NOMO-1 treated with dmso at 0.1 percent for 144 hours (cell line): ENCODE results near the gene FAM81A.
"Not testable (repeated sequence)": the region's sequence is repeated elsewhere in the genome, so short reads cannot be mapped to it uniquely, and the experiment has no call there.

Source experiments
- DNase-seq: peaks from one replicate; lab custom pipeline; 2025; ENCODE audit not compliant: unreplicated experiment; lab: John Stamatoyannopoulos, UW

FAM81A gene

DNA sequence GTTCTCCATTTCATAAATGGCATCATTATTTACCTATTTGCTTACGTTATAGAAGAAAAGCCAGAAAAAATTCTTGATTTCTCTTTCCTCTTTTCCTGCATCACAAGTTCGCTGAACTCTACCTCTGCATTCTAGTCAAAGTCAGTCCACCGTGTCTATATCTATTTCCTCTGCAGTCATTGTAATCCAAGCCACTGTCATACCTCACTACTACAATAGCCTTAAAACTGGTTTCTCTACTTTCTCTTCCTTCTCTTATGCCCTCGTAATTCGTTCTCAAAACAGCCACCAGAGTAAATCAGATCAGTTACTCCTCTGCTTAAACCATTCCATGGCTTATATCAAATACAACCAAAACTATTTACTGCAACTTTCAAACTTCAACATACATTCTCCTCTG is 13.4 kb upstream of the FAM81A start:
- DNase-seq, result no peak

DNA sequence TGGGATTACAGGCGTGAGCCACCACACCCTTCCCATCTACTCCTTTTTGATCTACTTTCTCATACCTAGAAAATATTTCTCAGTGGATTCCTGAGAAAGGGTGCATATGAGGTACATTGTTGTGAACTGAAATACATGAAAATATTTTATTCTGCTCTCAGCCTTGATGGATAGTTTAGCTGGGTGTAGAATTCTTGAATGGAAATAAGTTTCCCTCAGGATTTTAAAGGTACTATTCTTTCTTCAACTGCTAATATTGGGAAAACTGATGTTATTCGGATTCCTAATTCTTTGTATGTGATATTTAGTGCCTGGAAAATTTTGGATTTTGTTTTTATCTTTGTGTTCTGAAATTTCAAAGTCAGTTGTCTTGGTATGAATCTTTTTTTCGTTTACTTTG is 9.1 kb upstream of the FAM81A start:
- not testable (repeated sequence) for DNase-seq

DNA sequence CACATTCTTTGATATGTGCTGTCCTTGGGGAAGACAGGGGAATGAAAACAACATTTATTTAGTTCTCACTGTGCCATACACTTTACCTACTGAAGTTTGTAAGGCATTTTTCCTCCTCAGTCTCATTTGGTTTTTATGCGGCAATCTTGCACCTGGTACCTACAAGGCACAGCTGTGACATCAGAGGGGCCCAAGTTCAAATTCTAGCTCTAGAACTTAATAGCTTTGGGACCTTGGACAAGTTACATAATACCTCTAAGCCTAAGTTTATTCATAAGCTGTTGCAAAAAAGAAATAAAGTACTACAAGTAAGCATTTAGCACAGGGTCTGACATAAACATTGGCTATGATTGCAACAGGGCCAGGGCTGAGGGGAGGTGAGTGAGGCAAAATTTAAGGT is 5.6 kb upstream of the FAM81A start:
- DNase-seq, result no peak

DNA sequence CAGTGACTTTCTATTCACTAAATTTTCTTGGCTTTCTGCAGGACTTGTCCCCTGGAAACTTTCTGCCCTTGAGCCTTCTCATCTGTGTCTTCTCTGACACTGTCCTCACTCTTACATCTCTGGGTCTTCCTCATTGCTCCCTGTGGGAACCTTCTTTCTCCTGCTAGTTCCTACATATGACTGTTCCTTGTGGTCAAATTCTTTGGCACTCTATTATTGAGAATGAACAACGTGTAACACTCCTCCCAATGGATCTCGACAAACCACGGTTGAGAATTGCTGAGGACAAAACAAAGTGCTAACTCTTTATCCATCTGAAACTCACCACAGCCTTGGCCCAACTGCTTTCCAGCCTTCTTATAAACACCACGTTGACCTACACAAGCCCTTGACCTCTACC is 3.5 kb upstream of the FAM81A start:
- no peak for DNase-seq

DNA sequence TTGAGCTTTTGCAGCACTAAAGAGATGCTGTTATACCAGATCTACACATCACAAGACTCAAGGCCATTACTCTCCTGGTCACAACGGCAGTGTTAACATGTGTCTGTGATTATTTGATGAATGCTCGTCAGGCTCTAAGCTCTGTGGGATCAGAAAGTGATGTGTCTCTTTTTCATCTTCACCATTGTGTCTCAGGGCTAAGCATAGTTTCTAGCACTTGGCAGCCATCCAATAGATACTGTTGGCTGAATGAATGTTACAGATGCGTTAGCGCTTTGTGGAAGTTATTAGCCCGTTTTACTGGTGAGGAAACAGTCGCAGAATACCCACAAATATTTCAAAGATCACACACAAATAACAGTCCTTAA is 1.2 kb upstream of the FAM81A start:
- DNase-seq, result no peak

DNA sequence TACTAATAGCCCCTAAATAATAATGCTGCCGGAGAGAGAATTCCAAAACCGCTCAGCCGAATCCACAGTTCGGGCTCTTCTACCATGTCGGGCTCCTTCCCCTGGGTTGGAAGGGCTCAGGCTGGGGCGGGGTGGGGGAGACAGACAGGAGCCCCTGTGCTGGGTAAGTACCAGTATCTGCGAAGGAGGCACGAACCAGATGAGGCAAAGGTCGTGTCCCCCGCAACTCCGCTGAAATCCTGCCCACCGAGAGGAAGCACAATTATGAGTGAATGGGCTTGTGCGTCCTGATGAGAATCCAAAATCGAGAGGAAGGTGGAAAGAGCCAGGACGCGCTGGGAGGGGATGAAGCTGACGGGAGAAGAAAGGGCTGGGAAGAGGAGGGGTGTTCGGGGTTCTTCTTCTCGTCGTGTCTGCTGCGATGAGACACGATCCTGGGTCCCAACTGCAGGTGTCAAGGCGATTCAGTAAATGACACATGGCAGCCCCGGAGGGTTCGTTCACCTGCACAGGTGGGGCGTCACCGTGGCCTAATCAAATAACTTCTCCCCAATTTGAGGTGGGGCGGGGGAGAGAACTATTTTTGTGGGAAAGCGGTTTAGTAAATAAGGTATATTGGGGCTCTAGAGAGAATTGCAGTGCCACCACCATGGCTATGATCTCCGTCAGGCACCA is 707 bp upstream of the FAM81A start:
- DNase-seq, result no peak

DNA sequence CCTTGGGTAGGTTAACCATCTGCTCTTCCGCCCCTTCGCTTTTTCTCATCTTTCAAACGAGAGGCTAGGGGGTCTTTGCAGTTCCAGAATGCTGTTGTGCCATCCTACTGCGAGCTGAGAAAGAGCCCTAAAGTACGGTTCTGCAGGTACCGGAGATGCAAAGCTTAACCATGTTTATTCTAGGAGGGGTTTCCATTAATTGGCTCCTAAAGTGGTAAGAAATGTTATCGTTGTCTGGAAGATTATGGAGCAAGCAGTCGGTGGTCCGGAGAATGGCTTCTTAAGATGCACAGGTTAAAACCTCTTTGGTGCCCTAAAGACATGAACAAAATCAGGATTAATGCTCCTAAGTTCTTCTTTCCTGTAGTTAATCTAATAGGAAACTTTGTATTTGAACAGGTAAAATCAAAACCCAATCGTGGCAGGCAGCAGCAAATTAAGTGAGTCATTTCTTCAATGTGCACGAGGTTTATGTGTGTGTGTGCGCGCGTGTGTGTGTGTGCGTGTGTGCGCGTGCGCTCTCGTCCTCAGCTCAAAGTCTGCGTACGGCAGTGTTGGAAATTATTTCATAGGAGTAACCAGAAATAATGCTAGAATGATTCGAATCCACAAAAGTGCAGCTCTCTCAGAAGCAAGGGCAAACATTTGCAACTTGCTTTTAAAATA is 772 bp downstream of the FAM81A start:
- DNase-seq, result no peak

DNA sequence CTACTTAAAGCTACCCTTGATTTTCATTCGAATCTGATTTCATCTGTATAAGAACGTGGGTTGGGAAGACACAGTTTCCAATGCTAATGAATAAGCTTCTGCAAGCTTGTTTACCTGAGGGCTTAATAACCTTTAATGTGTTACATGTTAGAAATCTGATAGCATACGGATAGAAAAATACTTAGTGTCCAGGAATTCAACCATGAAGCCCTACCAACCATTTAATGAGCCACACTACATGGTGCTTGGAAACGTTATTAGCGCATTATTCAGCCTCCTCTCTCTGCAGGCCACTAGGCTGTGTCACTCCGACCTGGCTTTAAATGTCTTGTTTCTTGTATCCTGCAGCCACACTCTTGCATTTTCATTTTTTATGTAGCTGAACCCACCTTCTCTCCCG is 1.6 kb downstream of the FAM81A start:
- DNase-seq, result no peak

DNA sequence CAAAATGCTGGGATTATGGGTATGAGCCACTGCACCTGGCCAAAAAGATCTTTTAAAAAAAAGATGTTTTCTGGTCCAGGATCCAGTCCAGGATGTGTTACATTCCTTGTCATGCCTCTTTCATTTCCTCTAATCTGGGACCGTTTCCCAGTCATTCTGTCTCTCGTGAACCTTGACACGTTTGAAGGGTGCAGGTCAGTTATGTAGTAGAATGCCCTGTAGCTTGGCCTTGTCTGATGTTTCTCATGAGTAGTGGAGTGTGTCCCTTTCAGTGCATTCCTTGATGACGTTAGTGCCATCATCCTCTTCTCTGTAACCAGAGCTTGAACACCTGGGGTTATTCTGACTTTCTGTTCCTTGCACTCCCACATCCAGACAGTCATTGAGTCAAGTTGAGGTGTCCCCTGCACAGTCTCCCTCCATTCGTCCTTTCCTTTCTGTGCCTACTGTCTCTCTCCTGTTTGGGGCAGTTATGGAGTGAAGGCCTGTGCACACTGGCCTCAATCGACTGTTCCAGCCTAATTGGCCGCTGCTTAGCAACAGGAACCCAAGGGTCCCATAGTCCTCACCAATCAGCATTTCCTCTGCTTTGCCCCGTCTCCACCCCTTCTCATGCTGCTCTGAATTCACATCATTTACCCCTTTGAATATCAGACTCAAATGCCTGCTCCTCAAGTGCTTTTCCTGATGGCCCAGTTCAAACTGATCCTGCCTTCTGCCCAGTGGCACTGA is 5.5 kb downstream of the FAM81A start:
- no peak for DNase-seq

DNA sequence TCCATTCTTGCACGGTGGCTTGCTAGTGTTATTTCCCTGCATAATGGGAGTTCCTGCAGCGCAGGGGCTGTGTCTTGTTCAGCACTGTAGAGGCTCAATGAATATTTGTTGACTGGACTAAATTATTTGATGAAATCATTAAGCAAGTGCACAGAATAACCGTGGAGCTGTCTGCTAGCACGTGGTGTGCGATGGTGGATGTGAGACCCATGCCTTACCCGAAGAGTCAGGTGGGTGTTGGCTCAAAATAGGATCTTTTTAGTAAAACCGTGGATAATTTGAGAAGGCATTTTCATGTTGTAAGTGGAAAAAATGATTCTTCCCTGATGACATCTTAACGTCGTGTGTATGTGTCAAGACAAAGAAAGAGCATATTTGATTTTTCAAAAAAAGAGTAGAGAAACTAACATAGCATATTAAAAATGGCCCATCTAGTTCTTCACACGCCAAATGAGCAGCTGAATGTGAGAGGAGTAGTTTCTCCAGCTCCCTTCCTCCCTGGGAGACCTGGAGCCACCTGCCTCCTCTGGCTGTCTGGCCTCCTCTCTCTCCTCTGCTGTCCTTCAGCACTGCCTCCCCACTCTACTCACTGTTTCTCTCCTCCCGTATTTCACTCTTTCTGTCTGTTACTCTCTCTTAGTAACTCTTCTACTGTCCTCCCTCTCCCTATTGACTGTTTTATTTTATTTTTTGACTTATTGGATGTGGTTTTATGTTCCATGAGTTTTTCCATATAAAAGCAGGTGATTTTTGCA is 6.3 kb downstream of the FAM81A start:
- DNase-seq, result no peak

DNA sequence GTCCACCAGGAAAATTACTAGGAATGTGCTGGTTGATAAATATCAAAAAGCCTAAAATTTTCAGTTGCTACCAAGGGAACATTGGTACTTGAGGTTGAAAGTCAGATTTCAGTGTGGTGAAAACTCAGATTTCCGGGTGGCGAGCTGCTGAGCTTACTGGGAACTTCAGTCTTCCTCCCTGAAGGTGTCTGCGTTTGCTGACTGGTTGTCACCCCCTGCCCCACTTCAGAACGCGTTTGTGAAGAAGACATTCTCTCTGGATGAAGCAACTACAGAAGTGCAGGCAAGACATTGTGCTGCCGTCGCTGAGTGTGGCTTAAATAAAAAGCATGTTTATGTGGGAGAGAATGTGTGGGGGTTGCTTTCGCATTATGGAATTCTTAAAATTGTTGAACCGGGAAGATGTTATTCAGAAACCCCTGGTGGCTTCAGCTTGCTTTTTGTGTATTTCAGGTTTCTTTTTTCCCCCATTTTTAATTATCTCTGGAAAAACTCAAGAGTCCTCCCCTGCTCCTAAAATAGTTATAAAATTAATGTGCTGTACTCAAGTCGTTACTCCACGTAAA is 7.1 kb downstream of the FAM81A start:
- DNase-seq, result no peak

DNA sequence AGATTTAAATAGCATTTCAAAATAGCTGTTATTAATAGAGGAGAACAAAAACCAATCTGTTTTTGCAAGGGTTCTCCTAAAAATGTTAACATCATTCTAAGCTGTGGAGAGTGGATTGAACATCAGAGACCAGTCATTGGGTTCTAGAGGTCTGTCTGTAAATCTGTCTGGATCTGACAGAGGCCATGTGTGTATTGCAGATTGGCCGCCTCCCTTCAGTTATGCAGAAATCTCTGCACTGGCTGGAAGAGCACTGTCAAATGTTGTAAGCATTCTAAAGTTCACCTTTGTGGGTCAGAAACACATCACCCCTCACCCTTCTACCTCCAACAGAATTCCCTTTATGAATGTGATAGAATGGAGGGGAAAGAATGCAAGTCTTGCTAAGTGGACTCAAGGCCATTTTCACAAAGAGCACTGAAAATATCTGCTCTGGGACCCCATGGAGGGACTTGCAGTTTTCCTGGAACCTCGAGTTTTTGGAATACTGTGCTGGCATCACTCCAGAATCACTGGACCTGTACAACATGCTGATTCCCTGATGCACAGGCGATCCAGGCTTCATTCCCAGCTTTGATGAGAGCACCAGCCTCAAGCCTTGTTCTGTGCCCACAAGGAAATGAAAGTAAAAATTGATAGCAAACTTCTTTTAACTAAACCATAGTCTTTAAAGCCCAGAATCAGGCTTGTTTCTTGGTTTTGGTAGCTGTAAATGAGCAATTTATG is 8.4 kb downstream of the FAM81A start:
- no peak for DNase-seq

DNA sequence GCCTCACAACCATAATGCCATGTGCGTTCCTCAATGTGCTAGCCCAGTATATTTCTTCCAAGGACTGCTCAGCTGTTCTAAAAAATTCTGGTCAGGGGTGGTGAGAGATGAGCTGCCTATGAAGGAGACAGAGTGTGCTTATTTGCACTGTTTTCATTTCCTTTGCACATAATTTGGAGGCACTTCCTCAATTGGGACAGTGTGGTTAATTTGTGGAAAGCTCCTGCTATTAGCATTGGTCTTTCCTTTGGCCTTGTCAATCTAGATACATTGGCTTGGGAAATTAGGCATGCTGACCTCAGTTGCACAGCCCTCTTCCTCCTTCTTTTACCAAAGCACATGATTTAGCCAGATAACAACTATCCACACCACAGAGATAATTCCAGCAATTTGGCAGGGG is 9.4 kb downstream of the FAM81A start:
- no peak for DNase-seq

DNA sequence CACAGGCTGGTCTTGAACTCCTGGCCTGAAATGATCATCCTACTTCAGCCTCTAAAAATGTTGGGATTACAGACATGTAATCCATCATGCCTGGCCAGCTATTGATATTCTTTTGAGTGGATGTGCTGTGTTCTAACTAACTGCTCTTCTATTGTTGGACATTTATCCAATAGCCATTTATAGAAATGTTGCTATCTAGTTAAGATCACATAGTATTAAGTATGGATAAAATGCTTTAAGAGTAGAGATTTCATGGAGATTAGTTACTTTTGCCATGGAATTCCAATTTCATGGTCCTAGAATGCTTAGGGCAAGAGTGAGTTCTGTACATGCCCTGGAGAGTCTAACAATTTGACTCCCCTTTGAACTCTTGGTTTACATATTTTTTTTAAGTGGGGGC is 10.9 kb downstream of the FAM81A start:
- no peak for DNase-seq

DNA sequence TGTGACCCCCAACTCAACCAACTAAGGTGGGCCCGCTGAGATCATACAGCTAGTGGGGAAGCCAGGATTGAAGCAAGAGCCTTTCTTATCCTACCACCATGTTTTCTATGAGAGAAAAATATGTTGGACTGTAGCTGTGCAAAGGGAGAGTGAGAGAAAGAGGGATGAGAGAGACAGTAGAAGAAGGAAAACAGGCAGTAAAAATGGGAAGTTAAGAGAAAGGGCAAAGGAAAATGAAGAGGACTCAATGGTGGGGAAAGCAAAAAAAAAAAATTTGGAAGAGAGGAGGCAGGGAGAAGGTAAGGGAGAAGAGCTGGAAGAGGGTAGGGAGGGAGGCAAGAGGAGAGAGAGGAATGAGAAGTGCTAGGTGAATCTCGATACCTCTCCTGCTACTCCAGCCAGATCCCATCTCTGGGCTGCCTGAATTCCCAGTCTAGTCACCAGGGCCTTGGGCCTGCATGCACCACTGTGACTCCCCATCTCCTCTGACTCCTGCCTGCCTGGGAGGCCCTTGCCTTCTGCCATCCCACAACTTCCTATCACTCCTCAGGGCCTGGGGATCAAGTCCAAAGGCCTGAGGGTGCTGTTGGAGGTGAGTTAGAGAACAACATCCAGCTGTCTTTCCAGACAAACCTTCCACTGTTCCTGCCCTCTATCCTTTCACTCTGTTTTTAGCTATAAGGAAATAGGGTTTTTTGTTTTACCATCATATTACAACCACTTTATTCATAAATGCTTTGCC is 15.7 kb downstream of the FAM81A start:
- DNase-seq, result no peak

DNA sequence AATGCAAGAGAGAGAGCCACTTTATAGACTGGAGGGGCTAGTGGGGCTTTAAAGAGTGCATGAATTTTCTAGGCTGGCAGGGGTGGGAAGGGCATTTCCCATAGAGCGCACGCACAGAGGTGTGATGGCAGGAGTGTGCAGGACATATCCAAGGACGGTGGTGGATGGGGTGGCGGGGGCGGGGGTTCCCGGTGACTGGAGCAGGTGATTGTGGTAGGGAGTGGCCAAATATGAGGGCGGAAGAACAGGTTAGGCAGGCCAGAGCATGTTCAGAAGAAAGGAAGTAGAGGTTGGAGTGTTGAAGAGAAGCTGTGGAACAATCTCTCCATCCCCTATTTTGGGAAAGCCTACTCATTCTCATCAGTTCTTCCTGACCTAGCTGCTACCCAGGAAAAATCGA is 18.1 kb downstream of the FAM81A start:
- DNase-seq, result no peak

DNA sequence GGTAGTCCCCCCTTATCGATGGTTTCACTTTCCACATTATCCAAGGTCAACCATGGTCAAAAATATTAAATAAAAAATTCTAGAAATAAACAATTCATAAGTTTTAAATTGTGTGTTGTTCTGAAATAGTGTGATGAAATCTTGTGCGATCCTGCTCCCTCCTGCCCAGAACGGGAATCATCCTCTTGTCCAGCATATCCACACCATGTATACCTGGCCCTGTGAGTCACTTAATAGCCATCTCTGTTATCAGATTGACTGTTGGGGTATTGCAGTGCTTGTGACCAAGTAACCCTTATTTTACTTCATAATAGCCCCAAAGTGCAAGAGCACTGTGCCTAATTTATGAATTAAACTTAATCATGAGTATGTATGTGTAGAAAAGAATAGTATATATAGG is 19.1 kb downstream of the FAM81A start:
- no peak for DNase-seq

DNA sequence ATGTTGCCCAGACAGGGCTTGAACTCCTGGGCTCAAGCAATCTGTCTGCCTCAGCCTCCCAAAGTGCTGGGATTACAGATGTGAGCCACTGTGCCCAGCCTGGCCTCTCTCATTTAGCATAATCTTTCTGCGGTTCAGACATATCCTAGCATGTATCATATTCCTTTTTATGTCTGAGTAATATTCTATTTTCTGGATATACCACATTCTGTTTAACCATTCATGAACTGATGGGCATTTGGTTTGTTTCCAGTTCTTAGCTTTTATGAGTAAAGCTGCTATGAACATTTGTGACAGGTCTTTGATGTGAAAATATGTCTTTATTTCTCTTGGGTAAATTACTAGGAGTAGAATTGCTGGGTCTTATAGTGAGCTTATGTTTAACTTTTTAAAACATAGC is 23.5 kb downstream of the FAM81A start:
- no peak for DNase-seq

DNA sequence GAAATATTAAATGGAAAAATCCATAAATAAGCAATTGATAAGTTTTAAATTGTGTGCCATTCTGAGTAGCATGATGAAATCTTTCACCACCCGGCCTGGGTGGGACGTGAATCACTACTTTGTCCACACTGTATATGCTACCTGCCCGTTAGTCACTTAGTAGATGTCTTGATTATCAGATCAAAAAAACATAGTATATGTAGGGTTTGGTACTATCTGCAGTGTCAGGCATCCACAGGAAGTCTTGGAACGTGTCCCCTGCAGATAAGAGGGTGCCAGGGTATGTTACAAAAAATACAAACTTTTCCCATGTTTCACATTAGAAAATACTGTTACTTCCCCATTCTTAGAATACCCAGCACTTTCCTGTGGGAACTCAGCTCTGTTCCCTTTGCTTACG is 35.2 kb downstream of the FAM81A start:
- DNase-seq, result no peak

DNA sequence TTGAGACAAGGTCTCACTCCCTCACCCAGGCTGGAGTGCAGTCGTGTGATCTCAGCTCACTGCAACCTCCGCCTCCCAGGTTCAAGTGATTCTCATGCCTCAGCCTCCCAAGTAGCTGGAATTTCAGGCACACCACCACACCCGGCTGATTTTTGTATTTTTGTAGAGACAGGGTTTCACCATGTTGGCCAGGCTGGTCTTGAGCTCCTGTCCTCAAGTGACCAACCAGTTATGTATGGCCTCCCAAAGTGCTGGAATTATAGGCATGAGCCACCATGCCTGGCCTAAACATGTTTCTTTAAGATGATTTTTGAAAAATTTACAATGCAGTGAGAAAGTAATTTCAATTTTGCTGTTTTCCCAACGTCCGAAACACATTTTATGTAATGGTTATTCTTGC is 37.2 kb downstream of the FAM81A start:
- not testable (repeated sequence) for DNase-seq
